ENCODE results near the gene WWC2.

DNA sequence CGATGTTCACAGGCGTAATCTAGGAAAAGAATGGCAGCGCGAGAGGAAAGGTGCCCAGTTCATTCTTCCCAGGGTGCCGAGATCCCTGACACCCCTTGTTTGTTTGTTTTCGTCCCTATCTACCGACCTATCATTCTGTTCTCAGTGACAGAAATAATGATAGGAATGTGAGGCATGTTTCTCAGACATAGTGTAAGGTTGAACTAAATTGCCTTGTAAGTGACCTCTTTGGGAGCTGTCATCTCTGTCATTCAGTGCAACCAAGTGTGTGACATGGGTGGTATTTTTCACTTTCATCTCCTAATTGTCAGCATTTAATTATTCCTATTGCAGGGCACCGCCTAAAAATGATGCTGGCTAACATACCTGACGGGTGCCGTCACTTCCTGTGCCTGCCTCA, 196.7 kb downstream of the WWC2 start:
- TF ChIP-seq, protein P1, sequence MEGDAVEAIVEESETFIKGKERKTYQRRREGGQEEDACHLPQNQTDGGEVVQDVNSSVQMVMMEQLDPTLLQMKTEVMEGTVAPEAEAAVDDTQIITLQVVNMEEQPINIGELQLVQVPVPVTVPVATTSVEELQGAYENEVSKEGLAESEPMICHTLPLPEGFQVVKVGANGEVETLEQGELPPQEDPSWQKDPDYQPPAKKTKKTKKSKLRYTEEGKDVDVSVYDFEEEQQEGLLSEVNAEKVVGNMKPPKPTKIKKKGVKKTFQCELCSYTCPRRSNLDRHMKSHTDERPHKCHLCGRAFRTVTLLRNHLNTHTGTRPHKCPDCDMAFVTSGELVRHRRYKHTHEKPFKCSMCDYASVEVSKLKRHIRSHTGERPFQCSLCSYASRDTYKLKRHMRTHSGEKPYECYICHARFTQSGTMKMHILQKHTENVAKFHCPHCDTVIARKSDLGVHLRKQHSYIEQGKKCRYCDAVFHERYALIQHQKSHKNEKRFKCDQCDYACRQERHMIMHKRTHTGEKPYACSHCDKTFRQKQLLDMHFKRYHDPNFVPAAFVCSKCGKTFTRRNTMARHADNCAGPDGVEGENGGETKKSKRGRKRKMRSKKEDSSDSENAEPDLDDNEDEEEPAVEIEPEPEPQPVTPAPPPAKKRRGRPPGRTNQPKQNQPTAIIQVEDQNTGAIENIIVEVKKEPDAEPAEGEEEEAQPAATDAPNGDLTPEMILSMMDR (IDR thresholded peaks at IDR 0.05), result no peak
- no peak for TF ChIP-seq EP300 (IDR thresholded peaks at IDR 0.05)
- no peak for TF ChIP-seq POLR2A (IDR thresholded peaks at IDR 0.05)
